ENCODE data around the gene CYYR1. TPM values are rescaled to one million over a fixed set of nuclear protein-coding genes. Genes with fewer than 3 reads are reported as not detected.

The CYYR1 gene
- total RNA-seq, 6 donors from 2014 or later = 5.2 to 44.6 (median 11.9) TPM

DNA sequence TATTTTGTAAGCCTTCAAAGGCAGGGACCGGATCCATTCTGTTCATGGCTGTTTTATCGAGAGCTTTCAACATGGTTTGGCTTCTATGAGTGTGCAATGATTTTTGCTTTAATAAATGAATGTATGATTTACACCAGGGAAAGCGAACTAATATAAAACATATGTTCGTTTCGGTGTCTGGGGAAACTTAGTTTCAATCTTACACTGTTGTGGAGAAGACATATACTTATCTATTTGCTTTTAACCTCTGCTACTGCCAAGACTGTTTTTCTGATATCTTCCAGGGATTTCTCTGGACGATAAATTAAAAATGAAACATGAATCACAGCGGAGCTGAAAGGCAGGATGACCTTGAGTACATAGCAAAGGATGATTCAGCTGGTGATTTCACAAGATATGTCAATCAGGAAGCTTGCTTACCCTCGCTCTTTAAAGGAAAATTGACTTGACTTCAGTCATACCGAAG is 14.7 kb upstream of the CYYR1 start:
- Histone ChIP-seq H3K27ac (peak overlapping the region in 2 of 4 donors; percentile 30 to 36), H3K4me1 (no peaks in the 10 kb centered on the region), H3K4me3 (no peak overlapping the region), H3K9me3 (no peaks in the 10 kb centered on the region), H3K36me3 (no peaks in the 10 kb centered on the region), H3K27me3 (no peaks in the 10 kb centered on the region)
- peak in 1 of 2 donors; percentile 82 for ATAC-seq (ENCODE audit: low FRiP score in 2 of 2)
- no peak for DNase-seq
- TF ChIP-seq POLR2A (IDR thresholded peaks at IDR 0.05) (no peak), EP300 (IDR thresholded peaks at IDR 0.05) (no peak), POLR2AphosphoS5 (IDR thresholded peaks at IDR 0.05) (no peak)
- TF ChIP-seq, protein P1, sequence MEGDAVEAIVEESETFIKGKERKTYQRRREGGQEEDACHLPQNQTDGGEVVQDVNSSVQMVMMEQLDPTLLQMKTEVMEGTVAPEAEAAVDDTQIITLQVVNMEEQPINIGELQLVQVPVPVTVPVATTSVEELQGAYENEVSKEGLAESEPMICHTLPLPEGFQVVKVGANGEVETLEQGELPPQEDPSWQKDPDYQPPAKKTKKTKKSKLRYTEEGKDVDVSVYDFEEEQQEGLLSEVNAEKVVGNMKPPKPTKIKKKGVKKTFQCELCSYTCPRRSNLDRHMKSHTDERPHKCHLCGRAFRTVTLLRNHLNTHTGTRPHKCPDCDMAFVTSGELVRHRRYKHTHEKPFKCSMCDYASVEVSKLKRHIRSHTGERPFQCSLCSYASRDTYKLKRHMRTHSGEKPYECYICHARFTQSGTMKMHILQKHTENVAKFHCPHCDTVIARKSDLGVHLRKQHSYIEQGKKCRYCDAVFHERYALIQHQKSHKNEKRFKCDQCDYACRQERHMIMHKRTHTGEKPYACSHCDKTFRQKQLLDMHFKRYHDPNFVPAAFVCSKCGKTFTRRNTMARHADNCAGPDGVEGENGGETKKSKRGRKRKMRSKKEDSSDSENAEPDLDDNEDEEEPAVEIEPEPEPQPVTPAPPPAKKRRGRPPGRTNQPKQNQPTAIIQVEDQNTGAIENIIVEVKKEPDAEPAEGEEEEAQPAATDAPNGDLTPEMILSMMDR (IDR thresholded peaks at IDR 0.05) = no peak
- 67 to 71% methylated on average over 9 of the region's 9 CpGs for WGBS, 2 donors

DNA sequence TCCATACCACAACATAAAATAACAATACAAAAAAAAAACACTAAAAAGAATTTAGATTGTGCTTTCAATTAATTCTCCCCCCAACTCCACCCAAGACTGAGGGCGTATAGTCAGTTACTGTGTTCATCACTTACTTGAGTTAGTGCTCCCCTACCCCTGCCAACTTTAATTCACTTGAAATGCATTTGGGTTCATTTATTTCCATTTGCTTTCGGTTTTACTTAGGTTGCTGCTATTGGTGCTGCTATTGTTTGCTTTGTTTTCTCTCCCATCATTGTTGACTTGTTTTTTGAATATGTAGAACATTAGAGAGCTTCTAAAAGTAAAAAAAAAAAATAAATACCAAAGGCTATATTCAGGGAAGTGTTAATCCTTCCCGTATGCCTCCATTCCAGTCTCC is 10.7 kb upstream of the CYYR1 start:
- Histone ChIP-seq H3K27me3 (no peaks in the 10 kb centered on the region), H3K4me3 (peak overlapping the region in 1 of 4 donors; percentile 19), H3K9me3 (peaks cover 0 to 7% (median 0%) of the 10 kb centered on the region in 4 donors), H3K36me3 (no peaks in the 10 kb centered on the region), H3K27ac (no peak overlapping the region), H3K4me1 (no peaks in the 10 kb centered on the region)
- DNase-seq (no peak), ATAC-seq (ENCODE audit: low FRiP score in 2 of 2) (no peak)
- TF ChIP-seq EP300 (IDR thresholded peaks at IDR 0.05) (no peak), POLR2AphosphoS5 (IDR thresholded peaks at IDR 0.05) (no peak), POLR2A (IDR thresholded peaks at IDR 0.05) (no peak)
- TF ChIP-seq, protein P1 (IDR thresholded peaks at IDR 0.05) = no peak
- 74 to 82% methylated on average over 3 of the region's 3 CpGs for WGBS, 2 donors

DNA sequence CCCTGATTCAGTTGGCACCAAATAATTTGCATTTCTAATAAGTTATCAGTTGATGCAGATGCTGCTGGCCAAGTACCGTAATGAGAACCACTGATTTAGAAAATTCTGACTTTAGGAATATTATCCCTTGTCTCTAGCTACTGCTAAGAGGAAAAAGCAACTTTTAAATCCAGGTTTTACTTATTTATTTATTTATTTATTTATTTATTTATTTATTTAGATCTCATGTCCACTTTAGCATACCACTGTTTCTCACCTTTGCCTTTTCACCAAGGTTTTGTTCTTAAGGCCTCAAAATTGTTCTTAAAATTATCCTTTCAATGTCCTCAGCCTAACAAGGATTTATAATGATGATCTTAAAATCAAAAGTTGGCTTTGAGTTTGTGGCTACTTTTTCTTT is 8.7 kb upstream of the CYYR1 start:
- TF ChIP-seq POLR2A (IDR thresholded peaks at IDR 0.05) = no peak
- no peak for TF ChIP-seq POLR2AphosphoS5 (IDR thresholded peaks at IDR 0.05)
- TF ChIP-seq, protein P1 (IDR thresholded peaks at IDR 0.05) = no peak
- no peak for TF ChIP-seq EP300 (IDR thresholded peaks at IDR 0.05)
- ATAC-seq (ENCODE audit: low FRiP score in 2 of 2) (no peak), DNase-seq (no peak)
- WGBS, 2 donors = 96 to 97% methylated on average over 1 of the region's 1 CpG
- no peaks in the 10 kb centered on the region for H3K27me3 ChIP-seq
- no peaks in the 10 kb centered on the region for H3K36me3 ChIP-seq
- H3K27ac ChIP-seq = no peak overlapping the region
- H3K9me3 ChIP-seq = peaks cover 0 to 7% (median 0%) of the 10 kb centered on the region in 4 donors
- no peak overlapping the region for H3K4me3 ChIP-seq
- H3K4me1 ChIP-seq = no peaks in the 10 kb centered on the region

DNA sequence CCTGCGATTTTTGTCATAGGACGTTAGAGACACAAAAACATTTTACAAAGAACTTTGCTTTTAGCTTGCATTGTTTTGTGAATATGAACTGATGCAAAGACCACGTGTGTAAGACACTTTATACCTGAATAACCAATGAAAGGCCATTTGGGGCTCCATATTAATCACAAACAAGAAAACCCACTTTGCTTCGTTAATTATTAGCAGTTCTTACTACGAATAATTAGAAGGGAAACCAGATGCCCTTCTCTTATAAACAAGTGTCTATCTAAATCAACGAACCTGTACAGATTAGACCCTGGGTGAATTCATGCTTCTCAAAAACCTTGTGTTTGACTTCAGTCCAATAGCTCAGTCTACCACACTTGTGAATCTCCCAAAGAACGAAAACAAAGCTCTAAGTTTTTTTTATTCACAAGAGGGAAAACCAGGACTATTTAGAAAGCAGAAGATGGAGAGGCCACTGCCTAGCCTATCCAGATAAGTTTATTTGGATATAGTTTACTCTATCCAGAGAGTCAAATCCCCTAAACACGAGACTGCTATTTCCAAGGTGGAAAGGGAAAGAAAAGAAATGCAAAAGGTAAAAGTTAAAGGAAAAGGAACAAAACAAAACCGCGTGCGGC is 897 bp downstream of the CYYR1 start:
- H3K9me3 ChIP-seq = peaks cover 0 to 11% (median 5%) of the 10 kb centered on the region in 4 donors
- WGBS, 2 donors = 5 to 8% methylated on average over 11 of the region's 11 CpGs
- ATAC-seq (ENCODE audit: low FRiP score in 2 of 2) (no peak), DNase-seq (no peak)
- peaks cover 0 to 8% (median 2%) of the 10 kb centered on the region in 4 donors for H3K4me1 ChIP-seq
- no peak for TF ChIP-seq POLR2A (IDR thresholded peaks at IDR 0.05)
- TF ChIP-seq EP300 (IDR thresholded peaks at IDR 0.05) = no peak
- TF ChIP-seq, protein P1 (IDR thresholded peaks at IDR 0.05) = no peak
- TF ChIP-seq POLR2AphosphoS5 (IDR thresholded peaks at IDR 0.05) = no peak
- no peaks in the 10 kb centered on the region for H3K36me3 ChIP-seq
- peak overlapping the region; percentile 13 to 63 (median 54) for H3K4me3 ChIP-seq
- peaks cover 0 to 5% (median 0%) of the 10 kb centered on the region in 4 donors for H3K27me3 ChIP-seq
- H3K27ac ChIP-seq = peak overlapping the region; percentile 77 to 93 (median 83)

Data from upper lobe of left lung (tissue), 6 donors.